ENCODE results near the gene OR52W1. TPM values are rescaled to one million over a fixed set of nuclear protein-coding genes. Genes with fewer than 3 reads are reported as not detected.

The OR52W1 gene
- not detected in 5 replicates for total RNA-seq (2022; extraction: Qiagen RNA extraction; ENCODE audit: low read depth)

GRCh38 chr11:6199174-6199810 lies at the start of gene OR52W1:
Gene OR52W1, plus strand, starts transcription at chr11:6199224. Its CDS starts 0 bp downstream, at chr11:6199224.

GRCh38 chr11:6170226-6170625 lies 28.8 kb upstream of the OR52W1 start, which contains the start of gene OR52B2:
Gene OR52B2, minus strand, starts transcription at chr11:6170326. Its CDS starts 0 bp downstream, at chr11:6170326.

GRCh38 chr11:6205366-6205765 lies 6.3 kb downstream of the OR52W1 start, which contains the start of gene C11orf42:
Gene C11orf42, plus strand, starts transcription at chr11:6205557. Its CDS starts 59 bp downstream, at chr11:6205616.

GRCh38 chr11:6234387-6235107 lies 35.5 kb downstream of the OR52W1 start, which contains the start of gene FHIP1B:
Gene FHIP1B, minus strand, starts transcription at chr11:6234636. Its CDS starts 10,120 bp downstream, at chr11:6224516.

GRCh38 chr11:6238902-6239301 lies 39.9 kb downstream of the OR52W1 start, which contains the start of gene CNGA4:
Gene CNGA4, plus strand, starts transcription at chr11:6239089. Its CDS starts 118 bp downstream, at chr11:6239207.

Other genes starting within 250 kb of the OR52W1 start
- not detected in 5 replicates for gene OR56A5, start 230.7 kb upstream of the OR52W1 start, total RNA-seq (2022; extraction: Qiagen RNA extraction; ENCODE audit: low read depth)
- gene OR52L1, start 212.2 kb upstream of the OR52W1 start, total RNA-seq (2022; extraction: Qiagen RNA extraction; ENCODE audit: low read depth): not detected in 5 replicates
- not detected in 5 replicates for gene OR56A4, start 192.3 kb upstream of the OR52W1 start, total RNA-seq (2022; extraction: Qiagen RNA extraction; ENCODE audit: low read depth)
- gene OR56A1, start 168.5 kb upstream of the OR52W1 start, total RNA-seq (2022; extraction: Qiagen RNA extraction; ENCODE audit: low read depth): not detected in 5 replicates
- gene OR56B4, start 91.5 kb upstream of the OR52W1 start, total RNA-seq (2022; extraction: Qiagen RNA extraction; ENCODE audit: low read depth): not detected in 5 replicates
- not detected in 5 replicates for gene OR52B2, start 28.9 kb upstream of the OR52W1 start, total RNA-seq (2022; extraction: Qiagen RNA extraction; ENCODE audit: low read depth)
- not detected in 5 replicates for gene C11orf42, start 6.3 kb downstream of the OR52W1 start, total RNA-seq (2022; extraction: Qiagen RNA extraction; ENCODE audit: low read depth)
- gene FHIP1B, start 35.4 kb downstream of the OR52W1 start, total RNA-seq (2022; extraction: Qiagen RNA extraction; ENCODE audit: low read depth): 14.0 to 19.4 TPM (median 17.4 TPM) in 5 replicates
- gene CNGA4, start 39.9 kb downstream of the OR52W1 start, total RNA-seq (2022; extraction: Qiagen RNA extraction; ENCODE audit: low read depth): 0.07 TPM in 1 of 5 replicates, not detected in the others
- gene CCKBR, start 60.6 kb downstream of the OR52W1 start, total RNA-seq (2022; extraction: Qiagen RNA extraction; ENCODE audit: low read depth): not detected in 5 replicates
- gene CAVIN3, start 121.3 kb downstream of the OR52W1 start, total RNA-seq (2022; extraction: Qiagen RNA extraction; ENCODE audit: low read depth): 24.5 to 34.6 TPM (median 27.8 TPM) in 5 replicates
- 9.0 to 9.9 TPM (median 9.2 TPM) in 5 replicates for gene SMPD1, start 191.2 kb downstream of the OR52W1 start, total RNA-seq (2022; extraction: Qiagen RNA extraction; ENCODE audit: low read depth)
- 16.0 to 18.8 TPM (median 18.2 TPM) in 5 replicates for gene APBB1, start 219.9 kb downstream of the OR52W1 start, total RNA-seq (2022; extraction: Qiagen RNA extraction; ENCODE audit: low read depth)
- gene HPX, start 241.8 kb downstream of the OR52W1 start, total RNA-seq (2022; extraction: Qiagen RNA extraction; ENCODE audit: low read depth): 0.28 to 0.91 TPM (median 0.57 TPM) in 5 replicates